ENCODE results near the gene MPZ.

Gene MPZ

DNA sequence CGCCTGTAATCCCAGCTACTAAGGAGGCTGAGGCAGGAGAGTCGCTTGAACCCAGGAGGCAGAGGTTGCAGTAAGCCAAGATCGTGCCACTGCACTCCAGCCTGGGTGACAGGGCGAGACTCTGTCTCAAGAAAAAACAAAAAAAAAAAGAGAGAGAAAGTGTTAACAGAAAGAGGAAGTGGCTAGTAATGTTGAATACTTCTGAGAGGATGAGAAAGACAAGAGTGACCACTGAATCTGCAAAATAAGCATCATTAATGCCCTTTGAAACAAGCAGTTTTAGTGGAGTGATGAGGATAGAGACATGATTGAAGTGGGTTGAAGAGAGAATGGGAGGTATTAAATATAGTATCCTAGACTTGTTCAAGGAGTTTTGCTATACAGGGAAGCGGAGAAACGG lies 11.7 kb downstream of the MPZ start:
- TF ChIP-seq CTCF (IDR thresholded peaks at IDR 0.05; ENCODE audit: insufficient read depth, low read length, poor library complexity, severe bottlenecking) = no peak
- TF ChIP-seq EZH2phosphoT487 (conservative IDR thresholded peaks at IDR 0.05; ENCODE audit: low read length) = no peak
- Histone ChIP-seq H3F3A (ENCODE audit: insufficient read depth) (no peaks in the 10 kb centered on the region), H3K79me2 (ENCODE audit: insufficient read depth, low read length) (no peaks in the 10 kb centered on the region), H3K9ac (ENCODE audit: low read length) (no peak overlapping the region), H3K4me2 (ENCODE audit: low read depth, low read length, poor library complexity, severe bottlenecking) (no peak overlapping the region), H3K27me3 (ENCODE audit: low read length) (no peaks in the 10 kb centered on the region), H3K9me3 (ENCODE audit: insufficient read depth, low read length) (no peaks in the 10 kb centered on the region), H3K36me3 (ENCODE audit: low read length) (no peaks in the 10 kb centered on the region), H3K4me3 (ENCODE audit: insufficient read depth, low read length, poor library complexity, severe bottlenecking) (no peak overlapping the region), H3K9me2 (replicated peaks; ENCODE audit: insufficient read depth, low read length) (no peaks in the 10 kb centered on the region), H3K27ac (ENCODE audit: low read depth, low read length) (no peak overlapping the region), H4K20me1 (ENCODE audit: low read depth, low read length) (no peaks in the 10 kb centered on the region), H2AFZ (ENCODE audit: low read depth, low read length, severe bottlenecking) (no peak overlapping the region)

GRCh38 chr1:161297415-161297814 lies 12.4 kb downstream of the MPZ start:
- Histone ChIP-seq H3K9me3 (ENCODE audit: insufficient read depth, low read length) (no peaks in the 10 kb centered on the region), H3K27me3 (ENCODE audit: low read length) (no peaks in the 10 kb centered on the region), H3F3A (ENCODE audit: insufficient read depth) (peaks cover 1% of the 10 kb centered on the region; the same call in 1 of the 2 replicates), H3K79me2 (ENCODE audit: insufficient read depth, low read length) (no peaks in the 10 kb centered on the region), H3K36me3 (ENCODE audit: low read length) (no peaks in the 10 kb centered on the region), H3K4me2 (ENCODE audit: low read depth, low read length, poor library complexity, severe bottlenecking) (no peak overlapping the region), H3K9ac (ENCODE audit: low read length) (no peak overlapping the region), H2AFZ (ENCODE audit: low read depth, low read length, severe bottlenecking) (no peak overlapping the region), H4K20me1 (ENCODE audit: low read depth, low read length) (no peaks in the 10 kb centered on the region), H3K9me2 (replicated peaks; ENCODE audit: insufficient read depth, low read length) (no peaks in the 10 kb centered on the region), H3K27ac (ENCODE audit: low read depth, low read length) (no peak overlapping the region), H3K4me3 (ENCODE audit: insufficient read depth, low read length, poor library complexity, severe bottlenecking) (no peak overlapping the region)
- TF ChIP-seq CTCF (IDR thresholded peaks at IDR 0.05; ENCODE audit: insufficient read depth, low read length, poor library complexity, severe bottlenecking) (no peak), EZH2phosphoT487 (conservative IDR thresholded peaks at IDR 0.05; ENCODE audit: low read length) (no peak)

GRCh38 chr1:161290779-161291178 lies 19.0 kb downstream of the MPZ start:
- Histone ChIP-seq H3K4me2 (ENCODE audit: low read depth, low read length, poor library complexity, severe bottlenecking) (no peak overlapping the region), H4K20me1 (ENCODE audit: low read depth, low read length) (no peaks in the 10 kb centered on the region), H3K4me3 (ENCODE audit: insufficient read depth, low read length, poor library complexity, severe bottlenecking) (no peak overlapping the region), H2AFZ (ENCODE audit: low read depth, low read length, severe bottlenecking) (no peak overlapping the region), H3K27me3 (ENCODE audit: low read length) (no peaks in the 10 kb centered on the region), H3F3A (ENCODE audit: insufficient read depth) (peaks cover 3% of the 10 kb centered on the region; the same call in 1 of the 2 replicates), H3K36me3 (ENCODE audit: low read length) (no peaks in the 10 kb centered on the region), H3K27ac (ENCODE audit: low read depth, low read length) (no peak overlapping the region), H3K9me3 (ENCODE audit: insufficient read depth, low read length) (no peaks in the 10 kb centered on the region), H3K79me2 (ENCODE audit: insufficient read depth, low read length) (no peaks in the 10 kb centered on the region), H3K9me2 (replicated peaks; ENCODE audit: insufficient read depth, low read length) (no peaks in the 10 kb centered on the region), H3K9ac (ENCODE audit: low read length) (no peak overlapping the region)
- TF ChIP-seq EZH2phosphoT487 (conservative IDR thresholded peaks at IDR 0.05; ENCODE audit: low read length) (no peak), CTCF (IDR thresholded peaks at IDR 0.05; ENCODE audit: insufficient read depth, low read length, poor library complexity, severe bottlenecking) (no peak)
